Smooth muscle cell of the brain vasculature (primary cell): ENCODE results near the gene TBC1D1.
"Not testable (repeated sequence)": the region's sequence is repeated elsewhere in the genome, so short reads cannot be mapped to it uniquely, and the experiment has no call there.

Experiments
- DNase-seq: peaks from one replicate; pipeline ENCODE4 v3.0.0-alpha.2; 2012; ENCODE audit warnings: low read depth, low spot score

The TBC1D1 gene

DNA sequence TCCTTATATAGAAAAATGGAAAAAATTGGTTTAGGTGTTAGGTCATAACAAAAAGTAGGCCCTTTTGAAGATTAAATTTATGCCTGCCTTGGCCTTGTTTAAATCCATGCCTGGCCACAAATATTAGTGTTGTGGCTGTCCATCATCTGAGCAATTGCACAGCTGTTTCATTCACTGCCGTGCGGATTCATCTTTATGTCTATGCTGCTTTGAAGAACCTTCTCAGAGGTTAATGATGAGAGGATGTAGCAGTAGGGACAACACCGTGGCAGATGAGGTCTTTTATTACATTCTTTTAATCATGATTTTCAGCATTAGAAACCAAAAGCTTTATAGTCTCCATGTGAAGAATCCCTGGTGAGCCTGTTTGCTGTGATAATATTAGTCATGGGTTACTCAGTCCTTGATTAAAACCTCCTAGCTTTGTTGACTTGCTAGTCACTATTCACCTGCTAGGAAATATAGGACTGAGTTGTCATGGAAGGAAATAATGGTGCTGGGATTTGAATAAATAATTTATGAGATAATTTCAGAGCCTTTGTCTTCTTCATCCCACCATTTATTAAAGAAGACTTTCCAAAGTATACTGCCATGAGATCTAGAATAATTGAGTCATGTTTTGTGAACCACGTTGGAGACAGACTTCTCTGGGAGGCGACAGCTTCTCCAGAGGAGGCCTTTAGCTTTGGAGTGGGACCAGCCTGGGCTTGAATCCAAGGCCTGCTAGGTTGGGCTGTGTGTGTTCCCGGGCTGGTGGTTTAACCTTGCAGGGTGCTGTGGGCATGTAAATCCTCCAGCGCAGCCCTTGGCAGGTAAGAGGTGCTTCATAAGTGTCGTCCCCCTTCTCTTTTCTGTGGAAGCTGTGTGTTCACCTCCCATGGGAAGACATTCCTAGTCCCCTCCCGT lies 122.8 kb downstream of the TBC1D1 start:
- no peak for DNase-seq

DNA sequence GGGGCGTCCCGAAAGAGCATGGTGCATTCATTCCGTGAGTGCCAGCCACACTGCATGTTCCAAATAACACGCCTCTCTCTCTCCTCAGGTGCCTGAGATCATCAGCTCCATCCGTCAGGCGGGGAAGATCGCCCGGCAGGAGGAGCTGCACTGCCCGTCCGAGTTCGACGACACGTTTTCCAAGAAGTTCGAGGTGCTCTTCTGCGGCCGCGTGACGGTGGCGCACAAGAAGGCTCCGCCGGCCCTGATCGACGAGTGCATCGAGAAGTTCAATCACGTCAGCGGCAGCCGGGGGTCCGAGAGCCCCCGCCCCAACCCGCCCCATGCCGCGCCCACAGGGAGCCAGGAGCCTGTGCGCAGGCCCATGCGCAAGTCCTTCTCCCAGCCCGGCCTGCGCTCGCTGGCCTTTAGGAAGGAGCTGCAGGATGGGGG lies 123.6 kb downstream of the TBC1D1 start:
- DNase-seq, result no peak

DNA sequence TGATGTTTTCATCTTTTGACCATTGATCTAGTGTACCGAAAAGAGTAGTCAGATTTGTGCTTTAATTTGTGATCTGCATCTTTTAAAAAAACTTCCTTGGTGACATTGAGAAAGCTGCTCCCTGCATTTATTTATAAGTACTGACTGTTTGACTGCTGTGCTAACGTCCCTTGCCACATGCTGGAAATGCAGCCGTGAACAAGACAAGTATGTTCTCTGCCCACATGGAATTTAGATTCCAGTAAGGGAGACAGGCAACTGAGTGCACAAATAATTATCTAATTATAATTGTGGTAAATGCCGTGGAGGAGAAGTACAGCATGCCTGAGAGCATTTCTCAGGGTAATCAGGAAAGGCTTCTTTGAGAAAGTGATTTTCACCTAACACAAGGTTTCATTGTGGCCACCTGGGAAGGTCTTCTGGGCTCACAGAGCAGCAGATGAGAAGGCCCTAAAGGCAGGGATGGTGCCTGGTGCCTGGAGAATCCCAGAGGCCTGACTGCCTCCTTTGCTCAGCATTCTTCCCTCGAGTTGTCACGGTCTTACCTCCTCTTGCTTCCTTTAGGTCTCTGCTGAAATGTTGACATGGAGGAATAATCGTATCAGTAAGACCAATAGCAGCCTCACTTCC lies 125.1 kb downstream of the TBC1D1 start:
- no peak for DNase-seq

- DNase-seq, result no peak
Measured at GRCh38 chr4:38016698-38017097, 125.8 kb downstream of the TBC1D1 start.

- no peak for DNase-seq
Measured at GRCh38 chr4:38017609-38018008, 126.7 kb downstream of the TBC1D1 start.

GRCh38 chr4:38020386-38020785 lies 129.5 kb downstream of the TBC1D1 start:
- DNase-seq, result no peak

DNA sequence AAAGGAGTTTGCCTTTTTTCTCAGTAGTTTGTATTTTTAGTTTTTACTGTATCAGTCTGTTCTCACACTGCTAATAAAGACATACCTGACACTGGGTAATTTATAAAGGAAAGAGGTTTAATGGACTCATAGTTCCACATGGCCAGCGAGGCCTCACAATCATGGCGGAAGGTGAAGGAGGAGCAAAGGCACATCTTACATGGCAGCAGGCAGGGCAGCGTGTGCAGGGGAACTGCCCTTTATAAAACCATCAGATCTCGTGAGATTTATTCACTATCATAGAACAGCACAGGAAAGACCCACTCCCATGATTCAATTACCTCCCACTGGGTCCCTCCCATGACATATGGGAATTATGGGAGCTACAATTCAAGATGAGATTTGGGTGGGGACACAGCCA lies 130.1 kb downstream of the TBC1D1 start:
- not testable (repeated sequence) for DNase-seq

GRCh38 chr4:38021751-38022150 lies 130.9 kb downstream of the TBC1D1 start:
- no peak for DNase-seq

DNA sequence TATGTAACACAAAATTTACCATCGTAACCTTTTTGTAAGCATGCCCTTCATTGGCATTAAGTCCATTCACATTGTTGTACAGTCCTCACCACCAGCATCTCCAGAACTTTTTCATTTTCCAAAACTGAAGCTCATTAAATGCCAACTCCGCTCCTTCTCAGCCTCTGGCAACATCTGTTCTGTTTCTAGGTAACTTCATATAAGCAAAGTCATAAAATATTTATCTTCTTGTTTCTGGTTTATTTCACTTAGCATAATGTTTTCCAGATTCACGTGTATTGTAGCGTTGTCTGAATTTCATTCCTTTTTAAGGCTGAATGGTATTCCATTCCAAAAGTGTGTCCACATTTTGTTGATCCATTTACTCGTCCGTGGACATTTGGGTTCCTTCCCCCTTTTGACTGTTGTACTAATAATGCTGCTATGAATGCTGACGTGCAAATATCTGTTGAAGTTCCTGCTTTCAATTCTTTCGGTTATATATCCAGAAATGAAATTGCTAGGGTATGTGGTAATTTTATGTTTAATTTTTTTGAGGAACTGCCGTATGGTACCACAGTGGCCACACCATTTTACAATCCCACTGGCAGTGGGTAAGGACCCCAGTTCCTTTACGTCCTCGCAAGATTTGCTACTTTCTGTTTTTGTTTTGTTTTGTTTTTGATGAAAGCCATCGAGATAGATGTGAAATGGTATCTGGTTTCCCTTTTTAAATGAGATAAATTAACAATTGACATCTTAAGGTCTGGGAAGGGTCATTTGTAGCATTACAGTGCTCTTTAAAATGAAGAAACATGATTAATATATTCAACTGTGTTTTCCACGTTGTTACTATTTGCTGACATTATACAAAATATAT lies 132.7 kb downstream of the TBC1D1 start:
- no peak for DNase-seq

DNA sequence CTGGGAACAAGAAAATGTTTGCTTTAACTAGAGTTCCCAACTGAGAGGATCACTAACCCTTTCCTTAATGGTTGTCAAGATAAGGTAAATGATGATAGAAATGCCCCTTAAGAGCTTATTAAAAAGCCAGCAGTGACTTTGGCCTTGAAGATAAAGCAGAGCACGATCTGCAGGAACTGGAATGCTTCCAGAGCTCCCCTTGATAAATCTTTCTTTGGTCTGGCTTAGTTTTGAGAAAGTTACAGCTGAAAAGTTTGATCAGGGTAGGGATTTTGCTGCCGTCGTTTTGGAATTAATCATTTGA lies 133.3 kb downstream of the TBC1D1 start:
- DNase-seq, result no peak

DNA sequence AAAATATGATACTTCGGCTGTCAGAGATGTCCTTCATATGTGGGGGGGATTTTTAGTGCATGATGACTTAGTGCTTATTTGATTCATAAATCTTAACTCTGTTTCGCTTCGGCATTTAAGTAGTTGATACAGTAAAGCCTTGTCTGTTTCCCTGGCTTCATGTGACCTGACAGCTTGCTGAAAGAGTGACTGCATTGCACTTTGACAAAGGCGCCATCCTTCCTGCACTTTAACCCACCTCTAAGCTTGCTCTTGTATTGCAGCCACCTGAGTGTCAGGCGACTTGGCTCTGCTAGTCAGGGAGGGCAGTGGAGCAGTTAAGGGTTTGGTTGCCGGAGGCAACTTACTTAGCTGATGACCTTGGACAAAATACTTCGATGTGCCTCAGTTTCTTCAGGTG lies 134.8 kb downstream of the TBC1D1 start:
- DNase-seq, result no peak

DNA sequence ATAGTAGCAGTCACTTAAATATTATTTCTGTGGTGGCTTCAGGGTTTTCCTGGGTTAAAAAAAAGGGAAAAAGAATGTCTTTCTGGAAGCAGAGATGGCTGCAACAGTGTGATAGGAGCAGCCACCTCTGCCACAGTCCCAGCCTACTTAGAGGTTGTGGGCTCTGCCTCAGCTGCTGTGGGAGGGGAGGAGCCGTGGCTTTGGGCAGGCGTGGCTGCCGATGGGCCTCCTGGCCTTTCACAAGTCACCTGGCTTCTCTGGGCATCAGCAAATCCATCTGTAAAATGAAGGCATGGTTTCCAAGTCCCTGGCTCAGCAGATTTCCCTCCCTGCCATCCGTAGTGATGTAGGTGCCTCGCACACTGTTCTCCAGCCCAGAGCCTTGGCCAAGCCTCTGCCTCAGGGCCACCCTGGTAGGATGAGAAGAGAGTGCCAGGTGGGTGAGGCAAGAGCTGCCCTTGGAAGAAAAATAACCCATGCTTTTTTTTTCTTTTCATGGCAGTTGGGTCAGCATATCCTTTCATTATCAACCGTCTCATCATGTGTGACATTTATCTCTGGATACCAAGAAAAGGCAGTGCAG lies 135.4 kb downstream of the TBC1D1 start:
- no peak for DNase-seq

- DNase-seq, result no peak
Measured at GRCh38 chr4:38030023-38030422, 139.1 kb downstream of the TBC1D1 start.

GRCh38 chr4:38034986-38035882 lies 144.3 kb downstream of the TBC1D1 start:
- DNase-seq, result peak; percentile 47

- DNase-seq, result no peak
Measured at GRCh38 chr4:38036548-38036947, 145.7 kb downstream of the TBC1D1 start.

GRCh38 chr4:38037612-38038011 lies 146.7 kb downstream of the TBC1D1 start:
- DNase-seq, result no peak

DNA sequence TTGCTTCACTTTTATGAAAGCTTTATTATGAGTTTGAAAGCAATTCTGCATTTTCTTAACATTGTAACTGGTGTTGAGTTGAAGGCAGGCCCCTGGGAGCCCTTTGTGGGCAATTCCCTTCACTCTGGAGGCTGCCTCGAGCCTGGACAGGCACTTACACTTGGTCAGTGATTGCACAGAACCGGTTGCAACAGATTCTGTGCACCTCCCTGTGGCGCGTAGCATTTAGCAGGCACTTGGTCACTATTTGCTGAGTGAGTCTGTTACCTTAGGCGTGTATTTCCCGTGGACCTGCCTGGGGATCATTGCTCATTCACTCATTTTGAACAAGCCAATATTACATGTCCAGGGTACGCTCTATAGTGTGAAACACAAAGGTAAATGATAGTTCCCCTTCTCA lies 149.7 kb downstream of the TBC1D1 start:
- DNase-seq, result no peak

GRCh38 chr4:38044060-38044459 lies 153.2 kb downstream of the TBC1D1 start:
- no peak for DNase-seq

GRCh38 chr4:38045289-38045988 lies 154.6 kb downstream of the TBC1D1 start:
- DNase-seq, result no peak
